Measurements from ENCODE around the gene LTB4R2.
A peak's percentile ranks its signal among the peaks of the same experiment; 100 is the strongest.

The LTB4R2 gene

DNA sequence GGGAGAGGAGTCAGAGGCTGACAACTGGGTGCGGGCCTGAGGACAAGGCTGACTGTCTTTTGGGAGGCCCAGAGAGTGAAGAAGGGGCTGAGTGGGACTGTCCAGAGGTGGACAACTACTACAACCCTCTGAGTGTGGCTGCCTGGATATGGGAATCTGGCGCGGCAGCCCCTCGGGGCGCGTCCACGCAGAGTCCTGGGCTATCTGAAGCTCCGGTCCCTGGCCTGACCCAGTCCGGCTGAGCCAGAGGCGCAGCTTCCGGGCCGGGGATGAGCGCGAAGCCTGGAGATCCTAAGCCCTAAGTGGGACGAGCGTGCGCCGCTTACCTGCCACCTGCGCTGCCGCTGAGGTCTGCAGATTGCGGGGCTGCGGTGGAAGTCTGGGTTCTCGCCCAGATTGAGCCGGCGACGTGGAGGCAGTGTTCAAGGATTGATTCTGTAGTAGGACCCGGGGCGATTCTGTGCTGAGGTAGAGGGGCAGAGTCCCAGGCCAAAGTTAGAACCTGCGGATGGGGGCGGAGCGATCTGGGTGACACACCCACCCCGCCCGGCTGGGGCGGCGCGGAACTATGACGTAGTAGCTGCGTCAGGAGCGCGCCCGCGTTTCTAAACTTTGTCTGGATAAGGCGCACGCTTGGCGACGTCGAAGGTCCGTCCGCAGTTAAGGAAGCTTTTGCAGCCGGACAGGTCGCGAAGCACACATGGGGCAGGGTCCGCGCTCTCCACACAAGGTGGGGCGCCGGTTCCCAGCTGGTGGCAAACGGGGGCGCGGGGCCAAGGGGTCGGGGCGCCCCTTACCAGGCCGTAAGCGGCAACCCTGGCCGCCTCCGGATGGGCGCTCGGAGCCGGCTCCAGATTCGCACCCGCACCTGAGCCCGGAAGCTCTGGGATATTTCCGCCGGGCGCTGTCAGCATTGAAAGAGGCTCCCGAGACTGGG, 10.4 kb upstream of the LTB4R2 start, which contains the start of the genes DHRS1 and NOP9:
Gene DHRS1 (minus strand): TSS at position 526 of the 937 bp plus-strand sequence. CDS start 674 bp downstream, outside the sequence.
Gene NOP9 (plus strand): TSS at position 596 of the 937 bp plus-strand sequence. CDS start 105 bp downstream, at position 701.
- DNase-seq (ENCODE audit: low read depth): peak; percentile 89
- TF ChIP-seq, protein P1, sequence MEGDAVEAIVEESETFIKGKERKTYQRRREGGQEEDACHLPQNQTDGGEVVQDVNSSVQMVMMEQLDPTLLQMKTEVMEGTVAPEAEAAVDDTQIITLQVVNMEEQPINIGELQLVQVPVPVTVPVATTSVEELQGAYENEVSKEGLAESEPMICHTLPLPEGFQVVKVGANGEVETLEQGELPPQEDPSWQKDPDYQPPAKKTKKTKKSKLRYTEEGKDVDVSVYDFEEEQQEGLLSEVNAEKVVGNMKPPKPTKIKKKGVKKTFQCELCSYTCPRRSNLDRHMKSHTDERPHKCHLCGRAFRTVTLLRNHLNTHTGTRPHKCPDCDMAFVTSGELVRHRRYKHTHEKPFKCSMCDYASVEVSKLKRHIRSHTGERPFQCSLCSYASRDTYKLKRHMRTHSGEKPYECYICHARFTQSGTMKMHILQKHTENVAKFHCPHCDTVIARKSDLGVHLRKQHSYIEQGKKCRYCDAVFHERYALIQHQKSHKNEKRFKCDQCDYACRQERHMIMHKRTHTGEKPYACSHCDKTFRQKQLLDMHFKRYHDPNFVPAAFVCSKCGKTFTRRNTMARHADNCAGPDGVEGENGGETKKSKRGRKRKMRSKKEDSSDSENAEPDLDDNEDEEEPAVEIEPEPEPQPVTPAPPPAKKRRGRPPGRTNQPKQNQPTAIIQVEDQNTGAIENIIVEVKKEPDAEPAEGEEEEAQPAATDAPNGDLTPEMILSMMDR (conservative IDR thresholded peaks at IDR 0.05; ENCODE audit: low read depth, low read length): no peak
- peak within 1 kb of the TSS; percentile 92 for H3K4me3 ChIP-seq (ENCODE audit: low read depth, low read length)

DNA sequence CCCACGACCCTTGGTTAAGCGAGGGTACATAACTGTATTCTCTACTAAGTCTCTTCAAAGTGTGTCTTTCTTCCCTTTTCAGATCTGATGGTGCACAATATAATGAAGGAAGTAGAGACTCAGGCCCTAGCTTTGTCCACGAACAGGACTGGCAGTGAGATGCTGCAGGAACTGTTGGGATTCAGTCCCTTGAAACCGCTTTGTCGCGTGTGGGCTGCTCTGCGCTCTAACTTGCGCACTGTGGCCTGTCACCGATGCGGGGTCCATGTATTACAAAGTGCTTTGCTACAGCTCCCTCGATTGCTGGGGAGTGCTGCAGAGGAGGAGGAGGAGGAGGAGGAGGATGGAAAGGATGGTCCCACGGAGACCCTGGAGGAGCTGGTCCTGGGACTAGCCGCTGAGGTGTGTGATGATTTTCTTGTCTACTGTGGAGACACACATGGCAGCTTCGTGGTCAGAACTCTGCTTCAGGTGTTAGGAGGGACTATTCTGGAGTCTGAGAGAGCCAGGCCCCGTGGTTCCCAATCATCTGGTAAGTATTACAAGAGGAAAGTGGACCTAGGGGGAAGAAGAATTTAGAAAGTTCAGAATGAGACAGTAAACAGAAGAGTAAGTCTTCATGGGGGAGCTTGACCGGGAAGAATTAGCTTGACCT, 9.5 kb upstream of the LTB4R2 start:
- DNase-seq (ENCODE audit: low read depth): no peak
- TF ChIP-seq, protein P1 (conservative IDR thresholded peaks at IDR 0.05; ENCODE audit: low read depth, low read length): no peak
- peak overlapping the region; percentile 92 for H3K4me3 ChIP-seq (ENCODE audit: low read depth, low read length)

DNA sequence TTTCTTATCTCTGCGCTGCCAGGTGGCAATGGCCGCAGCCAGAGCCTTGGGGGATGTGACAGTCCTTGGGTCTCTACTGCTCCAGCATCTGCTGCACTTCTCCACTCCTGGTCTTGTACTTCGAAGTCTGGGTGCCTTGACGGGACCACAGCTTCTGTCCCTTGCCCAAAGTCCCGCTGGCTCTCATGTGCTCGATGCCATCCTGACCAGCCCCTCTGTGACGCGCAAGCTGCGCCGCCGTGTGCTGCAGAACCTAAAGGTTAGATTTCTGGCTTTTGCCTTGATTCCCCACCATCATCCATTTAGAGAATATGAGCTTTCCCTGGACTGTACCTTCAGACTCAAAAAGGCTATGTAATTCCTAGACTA, 5.9 kb upstream of the LTB4R2 start:
- no peak overlapping the region for H3K4me3 ChIP-seq (ENCODE audit: low read depth, low read length)
- TF ChIP-seq, protein P1 (conservative IDR thresholded peaks at IDR 0.05; ENCODE audit: low read depth, low read length): no peak
- DNase-seq (ENCODE audit: low read depth): no peak

DNA sequence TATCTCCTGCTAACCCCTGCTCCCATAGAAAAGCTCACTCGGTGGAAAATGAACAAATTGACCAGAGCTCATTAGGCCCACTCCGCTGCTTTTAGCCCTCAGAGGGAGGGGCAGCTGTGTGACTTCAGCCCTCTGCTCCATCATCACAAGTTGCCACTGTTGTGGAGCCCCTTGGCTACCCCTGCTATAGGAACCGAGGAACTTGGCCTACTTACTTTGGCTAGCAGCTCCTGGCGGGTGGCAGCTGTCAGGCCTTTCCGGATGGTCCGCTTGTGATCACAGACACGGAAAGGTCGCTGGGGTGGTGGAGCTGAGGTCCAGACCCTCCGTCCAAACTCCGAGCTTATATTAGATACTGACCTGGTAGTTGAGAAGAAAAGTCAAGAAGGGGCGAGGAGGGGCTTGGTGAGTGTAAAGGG, 2.8 kb upstream of the LTB4R2 start:
- TF ChIP-seq, protein P1 (conservative IDR thresholded peaks at IDR 0.05; ENCODE audit: low read depth, low read length): no peak
- no peak overlapping the region for H3K4me3 ChIP-seq (ENCODE audit: low read depth, low read length)
- DNase-seq (ENCODE audit: low read depth): no peak

DNA sequence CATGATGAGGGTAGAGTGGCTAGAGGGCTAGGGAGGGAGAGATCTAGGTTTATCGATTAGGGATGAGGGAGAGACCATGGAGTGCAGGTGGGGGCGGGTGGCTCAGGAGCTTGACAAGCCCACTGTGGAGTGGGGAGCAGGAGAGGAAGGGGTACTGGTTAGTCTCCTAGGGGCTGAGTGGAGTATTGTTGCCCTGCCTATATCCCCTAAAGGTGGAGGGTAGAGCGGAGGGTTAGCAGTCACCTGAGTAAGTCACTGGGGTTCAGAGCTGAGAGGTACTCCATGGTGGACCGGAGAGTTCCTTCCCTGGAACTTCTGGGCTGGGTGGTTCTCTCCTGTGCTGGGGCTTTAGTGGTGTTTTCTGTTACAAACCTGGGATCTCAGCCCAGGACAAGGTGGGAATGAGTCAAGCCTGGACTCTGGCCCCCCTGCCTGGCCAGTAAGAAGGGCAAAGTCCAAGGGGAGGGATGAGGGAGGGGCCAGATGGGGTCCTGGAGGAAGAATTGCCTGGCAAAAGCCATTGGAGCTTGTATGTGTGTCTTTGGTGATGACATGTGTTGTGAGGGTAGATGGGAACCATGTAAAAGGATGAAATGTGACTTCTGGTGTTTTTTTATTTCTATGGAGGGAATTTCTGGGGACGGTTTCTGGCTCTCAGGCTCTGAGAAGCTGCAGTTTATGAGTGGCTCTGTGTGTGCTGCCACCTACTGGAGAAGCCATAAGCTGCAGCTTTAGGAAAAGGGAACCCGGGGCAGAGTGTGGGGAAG, 2.2 kb upstream of the LTB4R2 start, which contains the start of gene CIDEB:
Gene CIDEB (minus strand): TSS at position 403 of the 767 bp plus-strand sequence. CDS start 119 bp downstream, at position 284.
- TF ChIP-seq, protein P1 (conservative IDR thresholded peaks at IDR 0.05; ENCODE audit: low read depth, low read length): peak; percentile 96
- no peak within 1 kb of the TSS for H3K4me3 ChIP-seq (ENCODE audit: low read depth, low read length)
- peak; percentile 66 for DNase-seq (ENCODE audit: low read depth)

DNA sequence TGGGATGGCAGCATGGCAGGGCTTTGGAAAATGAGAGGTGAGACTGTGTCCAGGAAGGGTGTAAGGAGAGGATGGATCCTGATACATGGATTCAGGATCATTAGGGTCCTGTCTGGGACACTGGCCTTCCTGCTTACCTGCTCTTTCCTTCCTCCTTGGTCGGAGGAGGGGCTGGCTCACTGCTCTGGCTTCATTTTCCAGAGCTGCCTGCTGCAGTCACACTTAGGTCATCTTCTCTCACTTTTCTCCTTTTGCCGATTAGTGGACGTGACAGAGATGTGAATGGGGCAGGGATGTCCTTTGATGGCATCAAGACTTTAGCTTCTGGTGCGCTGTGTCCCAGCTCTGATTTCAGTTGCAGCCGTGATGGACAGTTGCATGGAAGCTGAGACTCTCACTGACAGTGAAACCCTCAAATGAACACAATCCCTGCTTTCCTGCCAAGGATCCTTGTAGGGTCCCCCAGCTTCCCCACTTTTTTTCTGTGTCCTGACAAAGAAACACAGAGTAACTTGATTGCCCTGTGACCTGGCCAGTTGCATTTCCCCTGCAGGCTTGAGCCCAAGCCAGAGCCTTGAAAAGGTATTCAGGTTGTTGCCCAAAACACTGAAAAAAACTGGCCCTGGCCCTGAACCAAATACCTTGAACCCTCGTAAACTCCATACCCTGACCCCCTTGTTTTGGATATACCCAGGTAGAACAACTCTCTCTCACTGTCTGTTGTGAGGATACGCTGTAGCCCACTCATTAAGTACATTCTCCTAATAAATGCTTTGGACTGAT, 1.4 kb upstream of the LTB4R2 start:
- H3K4me3 ChIP-seq (ENCODE audit: low read depth, low read length): no peak overlapping the region
- DNase-seq (ENCODE audit: low read depth): no peak
- TF ChIP-seq, protein P1 (conservative IDR thresholded peaks at IDR 0.05; ENCODE audit: low read depth, low read length): no peak

Data from choroid plexus epithelial cell (primary cell).